Measurements from ENCODE around the gene LXN.

LXN gene

GRCh38 chr3:158666416-158666815 lies 6.0 kb downstream of the LXN start:
- DNase-seq, result no peak

- no peak for DNase-seq
Measured at GRCh38 chr3:158663832-158664231, 8.6 kb downstream of the LXN start.

DNA sequence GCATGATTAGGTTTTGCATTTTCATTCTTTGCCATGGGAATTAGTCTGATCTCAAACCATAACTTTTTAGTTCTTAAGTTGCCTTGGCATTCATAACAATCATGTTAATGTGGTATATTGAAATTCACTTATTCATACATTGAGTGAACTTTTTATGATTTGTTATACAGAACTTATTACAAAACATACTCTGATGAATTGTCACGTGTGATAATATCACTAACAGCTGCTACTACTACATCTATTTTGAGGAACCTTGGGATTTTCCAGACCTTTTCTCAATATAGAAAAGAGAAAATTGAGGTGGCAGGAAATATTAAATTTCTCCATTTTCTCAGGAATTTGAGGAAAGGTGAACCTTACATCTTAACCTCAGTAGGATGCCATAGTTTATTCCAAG lies 9.2 kb downstream of the LXN start:
- DNase-seq, result no peak

GRCh38 chr3:158660711-158661110 lies 11.7 kb downstream of the LXN start:
- no peak for DNase-seq

DNA sequence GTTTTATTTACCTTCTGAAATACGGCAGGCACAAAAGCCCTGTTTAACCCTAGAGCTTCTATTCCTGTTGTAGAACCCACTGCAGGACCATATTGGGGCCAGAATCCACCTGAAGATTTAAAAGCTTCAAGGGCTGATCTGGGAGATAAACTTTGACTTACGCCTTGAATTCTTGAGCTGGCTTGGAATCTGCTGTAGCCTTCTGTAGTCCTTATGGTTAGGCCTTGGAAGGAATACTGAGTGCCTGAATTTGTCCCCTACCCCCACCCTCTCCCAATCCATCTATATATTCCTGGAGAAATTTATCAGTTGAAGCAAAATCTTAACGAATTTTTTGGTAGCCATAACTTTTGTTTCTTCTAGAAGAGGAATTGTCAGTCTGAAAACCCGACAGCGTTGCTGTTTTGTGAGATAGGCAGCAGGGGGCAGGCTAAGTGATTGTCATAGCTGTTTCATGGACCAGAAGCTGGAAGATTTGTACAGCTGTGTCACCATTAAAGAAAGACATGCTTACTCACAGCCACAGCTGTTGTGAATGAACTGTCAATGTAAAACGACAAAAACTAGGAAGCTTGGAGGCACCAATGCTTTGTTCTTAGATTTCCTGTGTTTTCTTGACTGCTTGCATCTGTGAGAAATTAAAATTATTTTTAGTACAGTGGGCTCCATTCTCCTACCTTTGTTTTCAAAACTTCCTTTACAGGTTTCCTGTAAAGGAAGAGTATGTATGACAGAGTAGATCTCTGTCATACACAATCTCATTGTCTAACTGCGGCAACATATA lies 12.8 kb downstream of the LXN start:
- DNase-seq, result peak; percentile 42 to 50

DNA sequence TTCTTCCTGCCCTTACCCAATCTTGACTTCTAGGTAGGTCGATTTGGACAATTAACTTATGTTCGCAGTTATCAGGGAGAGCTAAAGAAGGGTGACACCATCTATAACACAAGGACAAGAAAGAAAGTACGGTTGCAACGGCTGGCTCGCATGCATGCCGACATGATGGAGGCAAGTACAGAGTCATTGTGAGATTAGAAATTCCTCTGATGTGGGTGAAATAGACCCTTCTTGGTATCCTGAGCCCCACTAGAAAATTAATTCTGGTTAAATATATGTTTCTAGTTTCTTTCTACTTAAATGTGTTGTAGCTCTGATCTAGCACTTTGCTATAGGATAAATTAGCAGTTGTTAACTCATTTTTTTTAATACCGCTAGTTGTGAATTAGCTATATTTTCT lies 13.6 kb downstream of the LXN start:
- DNase-seq, result no peak

DNA sequence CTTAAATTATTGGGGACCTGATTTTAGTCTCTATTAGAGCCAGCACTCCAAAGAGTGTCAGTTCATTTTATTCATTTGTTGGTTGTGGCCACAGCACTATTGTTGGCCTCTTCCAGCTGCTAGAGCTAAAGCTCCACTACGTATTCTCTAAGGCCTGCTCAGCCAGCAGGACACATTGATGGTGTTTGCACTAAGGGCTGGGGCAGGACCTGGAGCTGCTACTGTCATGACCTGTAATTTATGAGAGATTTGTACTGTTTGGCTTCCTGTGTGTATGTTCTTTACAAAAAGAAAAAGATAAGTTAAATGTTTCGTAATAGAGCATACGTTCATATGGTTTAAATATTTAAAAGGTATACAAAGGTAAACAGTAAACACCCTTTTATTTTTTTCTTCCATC lies 20.0 kb downstream of the LXN start:
- no peak for DNase-seq

GRCh38 chr3:158651192-158651591 lies 21.3 kb downstream of the LXN start:
- no peak for DNase-seq

- DNase-seq, result no peak
Measured at GRCh38 chr3:158649791-158650190, 22.7 kb downstream of the LXN start.

GRCh38 chr3:158644345-158644908 lies 28.0 kb downstream of the LXN start, which contains the start of gene GFM1:
Gene GFM1, plus strand, starts transcription at chr3:158644527. Its CDS starts 108 bp downstream, at chr3:158644635.
- DNase-seq, result peak; percentile 86

DNA sequence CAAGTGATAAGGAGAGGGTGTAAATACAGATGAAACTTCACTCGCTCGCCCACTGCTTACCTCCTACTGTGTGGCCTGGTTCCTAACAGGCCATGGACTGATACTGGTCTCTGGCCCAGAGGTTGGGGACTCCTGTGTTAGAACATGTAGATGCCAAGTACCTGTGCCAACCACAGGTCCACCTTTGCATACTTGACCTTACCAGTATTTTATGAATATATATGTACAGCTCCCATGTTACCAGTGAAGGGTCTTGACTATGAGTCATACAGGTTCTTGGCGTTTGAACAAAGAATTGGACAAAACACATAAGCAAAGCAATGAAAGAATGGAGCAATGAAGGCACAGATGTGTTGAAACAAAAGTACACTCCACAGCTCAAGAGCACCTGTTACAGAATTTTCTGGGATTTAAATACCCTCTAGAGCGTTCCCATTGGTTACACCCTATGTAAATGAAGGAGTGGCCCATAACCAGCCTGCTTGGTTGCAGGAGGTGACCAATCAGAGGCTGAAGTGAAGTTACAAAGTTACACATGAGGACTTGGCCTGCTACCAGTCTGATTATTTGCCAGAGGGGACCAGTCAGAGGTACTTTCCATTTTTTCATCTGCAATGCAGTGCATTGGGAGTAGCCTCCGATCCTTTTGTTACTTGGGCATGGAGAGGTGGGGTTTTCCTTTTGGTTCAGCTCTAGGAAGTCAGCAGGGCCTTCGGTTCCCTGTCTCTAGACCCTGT lies 29.8 kb downstream of the LXN start:
- DNase-seq, result no peak

- DNase-seq, result no peak
Measured at GRCh38 chr3:158642005-158642404, 30.4 kb downstream of the LXN start.

DNA sequence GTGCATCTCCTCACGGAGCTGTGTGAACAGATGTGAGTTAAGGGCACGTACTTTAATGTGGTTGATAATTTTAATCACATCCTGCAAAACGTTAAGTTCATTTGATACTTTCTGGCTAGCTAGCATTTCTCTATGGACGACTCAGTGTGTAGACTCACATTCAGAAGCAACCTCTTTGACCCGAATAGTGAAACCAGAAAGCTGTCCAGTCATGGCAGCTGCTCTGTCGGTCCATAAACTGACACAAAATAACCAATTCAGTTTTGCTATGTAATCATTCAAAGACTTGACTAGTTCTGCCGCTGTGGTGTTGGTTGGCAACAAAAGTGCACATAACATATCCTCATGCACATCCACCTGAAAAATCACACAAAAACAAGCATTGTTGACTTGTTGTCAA lies 31.8 kb downstream of the LXN start:
- no peak for DNase-seq

DNA sequence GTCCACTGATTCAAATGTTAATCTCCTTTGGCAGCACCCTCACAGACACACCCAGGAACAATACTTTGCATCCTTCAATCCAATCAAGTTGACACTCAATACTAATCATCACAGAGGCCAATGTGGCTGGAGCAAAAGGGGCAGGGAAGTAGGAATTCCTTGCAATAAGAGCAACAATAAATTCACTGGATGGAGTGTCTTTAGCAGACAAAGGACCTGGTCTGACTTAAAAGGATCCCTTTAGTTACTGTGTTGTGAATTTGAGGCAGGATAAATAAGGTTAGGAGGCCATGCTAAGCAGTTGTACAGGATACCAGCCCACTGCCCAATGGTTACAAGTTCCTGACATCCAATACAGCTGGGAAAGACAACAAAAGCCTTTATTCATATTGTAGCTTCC lies 40.5 kb downstream of the LXN start:
- DNase-seq, result no peak

DNA sequence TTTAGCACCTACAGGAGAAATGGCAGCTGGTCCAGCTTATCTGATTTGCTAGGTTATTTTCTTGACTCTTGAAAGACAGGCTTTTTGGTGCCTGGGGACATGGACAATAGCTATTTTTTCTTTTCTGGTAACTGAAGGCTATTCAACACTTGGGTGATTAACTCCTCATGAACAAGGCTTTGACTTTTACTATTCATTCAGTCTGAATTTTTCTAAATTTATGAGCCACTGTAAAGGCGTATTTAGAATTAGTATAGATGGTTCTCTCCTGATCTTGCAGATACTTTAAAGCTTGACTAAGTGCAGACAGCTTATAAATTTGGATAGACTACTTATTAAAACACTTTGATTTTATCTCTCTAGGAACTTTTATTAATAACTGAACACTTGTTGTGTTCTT lies 46.6 kb downstream of the LXN start:
- DNase-seq, result no peak

DNA sequence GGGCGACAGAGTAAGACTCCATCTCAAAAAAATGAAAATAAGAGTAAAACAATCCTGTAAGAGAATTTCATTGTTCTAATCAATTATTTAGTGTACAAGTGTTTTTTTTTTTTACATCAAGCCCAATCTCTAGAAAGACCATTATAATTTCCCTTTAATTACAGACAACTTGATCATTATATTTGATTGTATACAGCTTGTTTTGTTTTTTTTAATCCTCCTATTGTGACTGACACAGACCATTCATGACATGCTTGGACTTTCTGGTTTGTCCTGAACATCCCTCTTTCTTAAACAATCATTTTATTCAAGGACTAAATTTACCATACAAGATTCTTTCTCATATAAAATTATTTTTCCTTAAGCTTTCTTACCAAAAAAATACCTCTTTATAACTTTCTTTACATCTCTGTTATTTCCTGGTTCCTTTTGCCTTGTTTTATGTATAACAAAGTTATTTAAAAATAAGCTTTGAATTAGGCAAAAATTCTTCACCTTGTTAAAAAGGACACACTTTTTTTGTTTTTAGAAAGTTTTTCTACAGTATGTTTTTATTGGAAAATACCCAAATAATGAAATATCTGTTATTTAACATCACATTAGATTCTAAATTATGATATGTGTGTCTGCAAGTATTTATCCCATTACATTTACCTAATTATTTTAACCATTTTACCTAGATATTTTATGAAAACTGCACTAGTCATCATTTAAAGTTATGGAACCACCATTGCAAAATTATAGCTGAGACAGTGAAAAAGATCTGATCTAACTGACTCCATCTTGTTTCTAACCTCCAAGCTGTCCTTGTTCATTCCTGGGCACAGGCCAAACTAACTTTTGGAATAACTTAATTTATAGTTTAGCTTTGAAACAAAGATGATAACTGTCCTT lies 54.2 kb downstream of the LXN start:
- DNase-seq, result no peak

Measured in activated CD4-positive, alpha-beta T cell treated with anti-CD3 and anti-CD28 coated beads, Interleukin-2, amount 50 U/mL, for 4 hours (primary cell).